Brain microvascular endothelial cell (primary cell): ENCODE results near the gene MMP24OS.

Experiments
- DNase-seq: peaks from one replicate; pipeline ENCODE4 v3.0.0-alpha.2; 2020
- H3K27ac ChIP-seq: fragments of 250-450 bp; sonication (Bioruptor Pico); 2 replicates; pipeline ENCODE4 v1.5.1; 2020; ENCODE audit warnings: mild to moderate bottlenecking, moderate library complexity
- H3K27me3 ChIP-seq: fragments of 250-450 bp; sonication (Bioruptor Pico); replicated peaks from 2 replicates; pipeline ENCODE4 v1.5.1; 2020; ENCODE audit warnings: mild to moderate bottlenecking
- H3K36me3 ChIP-seq: fragments of 250-450 bp; sonication (Bioruptor Pico); replicated peaks from 2 replicates; pipeline ENCODE4 v1.5.1; 2020; ENCODE audit warnings: mild to moderate bottlenecking
- H3K4me3 ChIP-seq: 2 replicates; pipeline ENCODE4 v1.5.1; 2011; ENCODE audit warnings: low read depth, mild to moderate bottlenecking, control low read depth, low read length, moderate library complexity
- CTCF ChIP-seq: IDR thresholded peaks from 2 replicates; pipeline ENCODE4 v1.5.1; 2011; ENCODE audit warnings: low read depth, mild to moderate bottlenecking, moderate library complexity, low read length, control low read depth, inconsistent platforms; ENCODE audit errors: missing control alignments
- in situ Hi-C: cut with HindIII; loops from 2 replicates; pipeline ENCODE4 v1.10.0; 2017; ENCODE audit warnings: low sequenced_read_pairs, low pct_ligation_motif_present

MMP24OS gene

GRCh38 chr20:35294293-35294685 is 16.4 kb upstream of the MMP24OS start:
- TF ChIP-seq CTCF: no peak
- Histone ChIP-seq H3K4me3 (no peak overlapping the region), H3K27ac (no peak overlapping the region), H3K36me3 (no peaks in the 10 kb centered on the region), H3K27me3 (no peaks in the 10 kb centered on the region)
- in situ Hi-C loops: no loop called here
- DNase-seq: no peak

GRCh38 chr20:35293303-35294292 is 15.7 kb upstream of the MMP24OS start:
- DNase-seq: no peak
- Histone ChIP-seq H3K36me3 (no peaks in the 10 kb centered on the region), H3K4me3 (no peak overlapping the region), H3K27me3 (no peaks in the 10 kb centered on the region), H3K27ac (no peak overlapping the region)
- in situ Hi-C loops: no loop called here
- no peak for TF ChIP-seq CTCF

GRCh38 chr20:35292504-35293285 is 14.8 kb upstream of the MMP24OS start:
- no peak overlapping the region for H3K4me3 ChIP-seq
- TF ChIP-seq CTCF: no peak
- H3K27me3 ChIP-seq: no peaks in the 10 kb centered on the region
- H3K27ac ChIP-seq: no peak overlapping the region
- in situ Hi-C loops: no loop called here
- no peaks in the 10 kb centered on the region for H3K36me3 ChIP-seq
- DNase-seq: no peak

GRCh38 chr20:35291654-35292503 is 14.0 kb upstream of the MMP24OS start, which contains the start of gene FAM83C:
Gene FAM83C (minus strand): TSS chr20:35292425. CDS start chr20:35292304, 121 bp downstream.
- no peak for DNase-seq
- Histone ChIP-seq H3K4me3 (no peak within 1 kb of the TSS), H3K36me3 (no peaks in the 10 kb centered on the region), H3K27ac (no peak within 1 kb of the TSS), H3K27me3 (no peaks in the 10 kb centered on the region)
- in situ Hi-C loops: no loop called here
- no peak for TF ChIP-seq CTCF

- DNase-seq: no peak
- Histone ChIP-seq H3K4me3 (no peak overlapping the region), H3K36me3 (no peaks in the 10 kb centered on the region), H3K27me3 (no peaks in the 10 kb centered on the region), H3K27ac (no peak overlapping the region)
- TF ChIP-seq CTCF: no peak
- in situ Hi-C loops: no loop called here
Measured at GRCh38 chr20:35290887-35291417, 13.0 kb upstream of the MMP24OS start.
